Suprapubic skin (tissue), 4 donors: ENCODE data around the gene RNF8. TPM values are rescaled to one million over a fixed set of nuclear protein-coding genes. Genes with fewer than 3 reads are reported as not detected.

Experiments used
- DNase-seq, 2 donors: peaks; one replicate each; pipeline ENCODE4 v3.0.0-alpha.2; 2019; ENCODE audit warnings: low spot score in 2 of 2
- H3K27ac ChIP-seq: fragments of 200-600 bp; sonication (generic); one replicate; pipeline ENCODE4 v1.5.1; 2019
- H3K27me3 ChIP-seq: fragments of 200-600 bp; sonication (generic); one replicate; pipeline ENCODE4 v1.5.1; 2019
- H3K36me3 ChIP-seq: fragments of 200-600 bp; sonication (generic); one replicate; pipeline ENCODE4 v1.5.1; 2019
- H3K4me1 ChIP-seq: fragments of 200-600 bp; sonication (generic); one replicate; pipeline ENCODE4 v1.5.1; 2019
- H3K4me3 ChIP-seq: fragments of 200-600 bp; sonication (generic); one replicate; pipeline ENCODE4 v1.5.1; 2019; ENCODE audit warnings: mild to moderate bottlenecking
- H3K9me3 ChIP-seq: fragments of 200-600 bp; sonication (generic); one replicate; pipeline ENCODE4 v1.5.1; 2019
- CTCF ChIP-seq, 2 donors: fragments of 200-600 bp in 1 of 2; fragments of 450-650 bp in 1 of 2; sonication (generic) in 1 of 2; IDR thresholded peaks; one replicate each; pipeline ENCODE4 v1.5.1; 2016 to 2019; ENCODE audit warnings: antibody characterized with exemption in 2 of 2, mild to moderate bottlenecking in 1 of 2, moderate library complexity in 1 of 2
- EP300 ChIP-seq: sonication (generic); formaldehyde crosslinking; IDR thresholded peaks from one replicate; pipeline ENCODE4 v1.6.1; 2017; ENCODE audit warnings: antibody characterized with exemption
- POLR2A ChIP-seq, 2 donors: fragments of 450-650 bp; IDR thresholded peaks; one replicate each; pipeline ENCODE4 v1.6.1; 2017; ENCODE audit warnings: antibody characterized with exemption in 2 of 2, mild to moderate bottlenecking in 2 of 2, moderate library complexity in 2 of 2
- POLR2AphosphoS5 ChIP-seq, 3 donors: sonication (generic); formaldehyde crosslinking; IDR thresholded peaks; one replicate each; pipeline ENCODE4 v1.6.1; 2017; ENCODE audit warnings: antibody characterized with exemption in 3 of 3
- WGBS: methylation state at CpG from one replicate; pipeline ENCODE4 v1.1.5; 2018; 5-methylcytosine and 5-hydroxymethylcytosine counted together
- total RNA-seq, 4 donors: library from RNA; depleted of rRNA; stranded (reverse); fragments of >200 nt; gene quantifications; one replicate each; pipeline ENCODE4 v1.1.0, GENCODE V29; 2016

The RNF8 gene
- total RNA-seq, 4 donors from 2014 or later, result 12.8 to 17.0 (median 14.3) TPM

GRCh38 chr6:37406726-37407341 lies 53.1 kb downstream of the RNF8 start:
- Histone ChIP-seq H3K36me3 (no peaks in the 10 kb centered on the region), H3K9me3 (no peaks in the 10 kb centered on the region), H3K4me3 (no peak overlapping the region), H3K4me1 (peaks cover 11% of the 10 kb centered on the region), H3K27me3 (no peaks in the 10 kb centered on the region), H3K27ac (peak overlapping the region; percentile 18)
- TF ChIP-seq CTCF (IDR thresholded peaks at IDR 0.05), result no peak
- TF ChIP-seq EP300, result no peak
- no peak for TF ChIP-seq POLR2AphosphoS5 (IDR thresholded peaks at IDR 0.05)
- TF ChIP-seq POLR2A (IDR thresholded peaks at IDR 0.05), result no peak
- DNase-seq, result no peak
- WGBS, result 38% methylated on average over 3 of the region's 3 CpGs

- Histone ChIP-seq H3K36me3 (no peaks in the 10 kb centered on the region), H3K27me3 (no peaks in the 10 kb centered on the region), H3K4me3 (no peak overlapping the region), H3K9me3 (no peaks in the 10 kb centered on the region), H3K27ac (no peak overlapping the region), H3K4me1 (peaks cover 11% of the 10 kb centered on the region)
- DNase-seq, result no peak
- no peak for TF ChIP-seq POLR2A (IDR thresholded peaks at IDR 0.05)
- 73% methylated on average over 5 of the region's 5 CpGs for WGBS
These were observed 54.2 kb downstream of the RNF8 start for GRCh38 chr6:37407948-37408347.

GRCh38 chr6:37409501-37409900 lies 55.7 kb downstream of the RNF8 start:
- Histone ChIP-seq H3K27me3 (no peaks in the 10 kb centered on the region), H3K27ac (no peak overlapping the region), H3K4me1 (peaks cover 11% of the 10 kb centered on the region), H3K4me3 (no peak overlapping the region), H3K36me3 (no peaks in the 10 kb centered on the region), H3K9me3 (no peaks in the 10 kb centered on the region)
- 55% methylated on average over 1 of the region's 1 CpG for WGBS
- no peak for DNase-seq
- TF ChIP-seq POLR2A (IDR thresholded peaks at IDR 0.05) (no peak), EP300 (no peak), POLR2AphosphoS5 (IDR thresholded peaks at IDR 0.05) (no peak), CTCF (IDR thresholded peaks at IDR 0.05) (no peak)

- 99% methylated on average over 2 of the region's 2 CpGs for WGBS
- no peak for DNase-seq
- no peak overlapping the region for H3K4me3 ChIP-seq
- H3K9me3 ChIP-seq, result peaks cover 5% of the 10 kb centered on the region
- no peak overlapping the region for H3K27ac ChIP-seq
- no peaks in the 10 kb centered on the region for H3K27me3 ChIP-seq
- H3K4me1 ChIP-seq, result no peaks in the 10 kb centered on the region
- TF ChIP-seq CTCF (IDR thresholded peaks at IDR 0.05), result no peak
- TF ChIP-seq POLR2A (IDR thresholded peaks at IDR 0.05), result no peak
- no peak for TF ChIP-seq POLR2AphosphoS5 (IDR thresholded peaks at IDR 0.05)
- no peak for TF ChIP-seq EP300
- H3K36me3 ChIP-seq, result no peaks in the 10 kb centered on the region
These were observed 63.6 kb downstream of the RNF8 start for GRCh38 chr6:37417393-37417792.

GRCh38 chr6:37418722-37419121 lies 64.9 kb downstream of the RNF8 start:
- DNase-seq, result no peak
- H3K4me3 ChIP-seq, result no peak overlapping the region
- H3K27me3 ChIP-seq, result no peaks in the 10 kb centered on the region
- H3K4me1 ChIP-seq, result no peaks in the 10 kb centered on the region
- H3K27ac ChIP-seq, result no peak overlapping the region
- 68% methylated on average over 5 of the region's 5 CpGs for WGBS
- peaks cover 5% of the 10 kb centered on the region for H3K9me3 ChIP-seq
- no peak for TF ChIP-seq CTCF (IDR thresholded peaks at IDR 0.05)
- no peaks in the 10 kb centered on the region for H3K36me3 ChIP-seq
